HUES6 (cell line): ENCODE data around the gene RAMP1.

Source experiments
- H3K27ac ChIP-seq: 2 replicates; pipeline ENCODE4 v1.7.0; 2013; ENCODE audit warnings: low read depth, mild to moderate bottlenecking, low read length, inconsistent platforms
- H3K27me3 ChIP-seq: 2 replicates; pipeline ENCODE4 v1.6.1; 2013; ENCODE audit warnings: low read length; ENCODE audit not compliant: control insufficient read depth, insufficient read depth
- H3K36me3 ChIP-seq: 2 replicates; pipeline ENCODE4 v1.6.1; 2013; ENCODE audit warnings: low read length; ENCODE audit not compliant: control insufficient read depth, insufficient read depth
- H3K4me1 ChIP-seq: 2 replicates; pipeline ENCODE4 v1.6.1; 2013; ENCODE audit warnings: low read length; ENCODE audit not compliant: control insufficient read depth, insufficient read depth
- H3K4me3 ChIP-seq: 2 replicates; pipeline ENCODE4 v1.5.1; 2013; ENCODE audit warnings: low read depth, low read length
- H3K9ac ChIP-seq: one replicate; pipeline ENCODE4 v1.6.1; 2013; ENCODE audit warnings: mild to moderate bottlenecking, low read length
- H3K9me3 ChIP-seq: 2 replicates; pipeline ENCODE4 v1.6.1; 2013; ENCODE audit warnings: low read depth, low read length; ENCODE audit not compliant: control insufficient read depth, insufficient read depth

RAMP1 gene

GRCh38 chr2:237859533-237860272, at the start of gene RAMP1:
Gene RAMP1, plus strand, starts transcription at chr2:237859623. Its CDS starts 53 bp downstream, at chr2:237859676.
- Histone ChIP-seq H3K36me3 (no peaks in the 10 kb centered on the region), H3K9ac (peak within 1 kb of the TSS; percentile 12), H3K9me3 (no peaks in the 10 kb centered on the region), H3K27me3 (peaks cover 41% of the 10 kb centered on the region), H3K4me1 (peaks cover 15% of the 10 kb centered on the region), H3K27ac (no peak within 1 kb of the TSS), H3K4me3 (peak within 1 kb of the TSS; percentile 65)

GRCh38 chr2:237815637-237816036, 43.8 kb upstream of the RAMP1 start:
- Histone ChIP-seq H3K9ac (no peak overlapping the region), H3K36me3 (no peaks in the 10 kb centered on the region), H3K27me3 (no peaks in the 10 kb centered on the region), H3K9me3 (no peaks in the 10 kb centered on the region), H3K4me3 (no peak overlapping the region), H3K27ac (no peak overlapping the region), H3K4me1 (no peaks in the 10 kb centered on the region)

GRCh38 chr2:237816531-237816930, 42.9 kb upstream of the RAMP1 start:
- H3K36me3 ChIP-seq, result no peaks in the 10 kb centered on the region
- no peak overlapping the region for H3K9ac ChIP-seq
- no peaks in the 10 kb centered on the region for H3K9me3 ChIP-seq
- no peak overlapping the region for H3K4me3 ChIP-seq
- H3K4me1 ChIP-seq, result no peaks in the 10 kb centered on the region
- no peak overlapping the region for H3K27ac ChIP-seq
- H3K27me3 ChIP-seq, result no peaks in the 10 kb centered on the region

- Histone ChIP-seq H3K27ac (no peak overlapping the region), H3K9ac (no peak overlapping the region), H3K27me3 (no peaks in the 10 kb centered on the region)
These were observed 41.4 kb upstream of the RAMP1 start for GRCh38 chr2:237818066-237818473.

GRCh38 chr2:237819231-237819630, 40.2 kb upstream of the RAMP1 start:
- no peaks in the 10 kb centered on the region for H3K4me1 ChIP-seq
- H3K27ac ChIP-seq, result no peak overlapping the region
- H3K9ac ChIP-seq, result no peak overlapping the region
- no peaks in the 10 kb centered on the region for H3K27me3 ChIP-seq
- H3K4me3 ChIP-seq, result no peak overlapping the region
- H3K36me3 ChIP-seq, result no peaks in the 10 kb centered on the region
- H3K9me3 ChIP-seq, result no peaks in the 10 kb centered on the region

More at GRCh38 chr2:237818066-237818473, 41.4 kb upstream of the RAMP1 start:
- H3K36me3 ChIP-seq, result no peaks in the 10 kb centered on the region
- H3K4me3 ChIP-seq, result no peak overlapping the region
- H3K9me3 ChIP-seq, result no peaks in the 10 kb centered on the region
- H3K4me1 ChIP-seq, result no peaks in the 10 kb centered on the region

- H3K9ac ChIP-seq, result no peak overlapping the region
These were observed 39.0 kb upstream of the RAMP1 start for GRCh38 chr2:237820421-237820820.

GRCh38 chr2:237823544-237823943, 35.9 kb upstream of the RAMP1 start:
- Histone ChIP-seq H3K36me3 (no peaks in the 10 kb centered on the region), H3K9ac (no peak overlapping the region), H3K9me3 (no peaks in the 10 kb centered on the region), H3K4me1 (no peaks in the 10 kb centered on the region), H3K4me3 (no peak overlapping the region), H3K27me3 (no peaks in the 10 kb centered on the region), H3K27ac (no peak overlapping the region)

More at GRCh38 chr2:237820421-237820820, 39.0 kb upstream of the RAMP1 start:
- Histone ChIP-seq H3K9me3 (no peaks in the 10 kb centered on the region), H3K36me3 (no peaks in the 10 kb centered on the region), H3K27me3 (no peaks in the 10 kb centered on the region), H3K4me1 (no peaks in the 10 kb centered on the region), H3K4me3 (no peak overlapping the region), H3K27ac (no peak overlapping the region)

GRCh38 chr2:237824085-237824484, 35.3 kb upstream of the RAMP1 start:
- Histone ChIP-seq H3K27me3 (no peaks in the 10 kb centered on the region), H3K27ac (no peak overlapping the region), H3K4me3 (no peak overlapping the region), H3K9me3 (no peaks in the 10 kb centered on the region), H3K9ac (no peak overlapping the region), H3K36me3 (no peaks in the 10 kb centered on the region), H3K4me1 (no peaks in the 10 kb centered on the region)

- Histone ChIP-seq H3K27me3 (no peaks in the 10 kb centered on the region), H3K9me3 (no peaks in the 10 kb centered on the region), H3K9ac (no peak overlapping the region), H3K27ac (no peak overlapping the region), H3K4me3 (no peak overlapping the region), H3K4me1 (no peaks in the 10 kb centered on the region), H3K36me3 (no peaks in the 10 kb centered on the region)
These were observed 31.9 kb upstream of the RAMP1 start for GRCh38 chr2:237827421-237827987.

- H3K36me3 ChIP-seq, result no peaks in the 10 kb centered on the region
- no peaks in the 10 kb centered on the region for H3K27me3 ChIP-seq
- H3K4me3 ChIP-seq, result no peak overlapping the region
- no peaks in the 10 kb centered on the region for H3K4me1 ChIP-seq
- no peak overlapping the region for H3K9ac ChIP-seq
- H3K9me3 ChIP-seq, result no peaks in the 10 kb centered on the region
- no peak overlapping the region for H3K27ac ChIP-seq
These were observed 28.9 kb upstream of the RAMP1 start for GRCh38 chr2:237830522-237830921.

GRCh38 chr2:237833546-237833945, 25.9 kb upstream of the RAMP1 start:
- Histone ChIP-seq H3K36me3 (no peaks in the 10 kb centered on the region), H3K4me3 (no peak overlapping the region), H3K27me3 (no peaks in the 10 kb centered on the region), H3K9me3 (no peaks in the 10 kb centered on the region), H3K27ac (no peak overlapping the region), H3K4me1 (no peaks in the 10 kb centered on the region), H3K9ac (no peak overlapping the region)
